ENCODE measurements around the gene SLC38A8.

GRCh38 chr16:83981799-83982198 lies 60.8 kb downstream of the SLC38A8 start:
- no peak for TF ChIP-seq POLR2AphosphoS5 (IDR thresholded peaks at IDR 0.05; ENCODE audit: borderline replicate concordance, low read depth, low read length)
- no peak for TF ChIP-seq EZH2 (IDR thresholded peaks at IDR 0.05)
- no peak for TF ChIP-seq FOXP2 (optimal IDR thresholded peaks at IDR 0.05; ENCODE audit: control extremely low read depth, extremely low read length, insufficient read depth)
